Umbilical cord (tissue), 2 donors: ENCODE measurements around the gene FNTB. TPM values are rescaled to one million over a fixed set of nuclear protein-coding genes. Genes with fewer than 3 reads are reported as not detected.

ENCODE experiments used
- DNase-seq: peaks from one replicate; pipeline ENCODE4 v3.0.0-alpha.2; 2015; ENCODE audit warnings: low spot score
- total RNA-seq: library from RNA; depleted of rRNA; stranded (reverse); fragments of >200 nt; gene quantifications from one replicate; pipeline ENCODE4 v1.2.3, GENCODE V29; 2014; ENCODE audit warnings: low replicate concordance; ENCODE audit not compliant: insufficient read depth

Gene FNTB
- total RNA-seq, 1 donor from 2014 or later, result 5.5 TPM

GRCh38 chr14:65052832-65053231 is 66.1 kb downstream of the FNTB start:
- DNase-seq, result no peak

DNA sequence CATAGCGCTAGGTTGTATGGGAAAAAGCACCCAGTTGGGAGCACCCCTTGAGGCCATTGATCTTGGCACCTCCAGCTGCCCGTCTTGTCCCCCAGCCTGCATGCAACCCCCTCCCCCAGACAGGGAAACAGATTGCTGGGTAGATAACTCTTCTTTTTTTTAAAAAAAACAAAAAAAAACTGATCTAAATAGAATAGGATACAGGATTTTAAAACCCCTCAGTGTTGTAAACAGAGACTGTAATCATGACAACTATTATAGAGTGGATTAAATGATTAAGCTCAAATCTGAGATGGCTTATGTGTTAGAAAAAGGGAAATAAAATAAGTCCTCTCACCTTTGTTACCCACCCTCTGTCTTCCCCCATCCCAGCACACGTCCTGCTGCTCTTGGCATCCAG is 66.8 kb downstream of the FNTB start:
- no peak for DNase-seq

GRCh38 chr14:65054471-65055085 is 67.9 kb downstream of the FNTB start:
- DNase-seq, result no peak

- DNase-seq, result no peak
Measured at GRCh38 chr14:65057695-65058094, 71.0 kb downstream of the FNTB start.

GRCh38 chr14:65062096-65063075 is 75.7 kb downstream of the FNTB start:
- DNase-seq, result no peak

DNA sequence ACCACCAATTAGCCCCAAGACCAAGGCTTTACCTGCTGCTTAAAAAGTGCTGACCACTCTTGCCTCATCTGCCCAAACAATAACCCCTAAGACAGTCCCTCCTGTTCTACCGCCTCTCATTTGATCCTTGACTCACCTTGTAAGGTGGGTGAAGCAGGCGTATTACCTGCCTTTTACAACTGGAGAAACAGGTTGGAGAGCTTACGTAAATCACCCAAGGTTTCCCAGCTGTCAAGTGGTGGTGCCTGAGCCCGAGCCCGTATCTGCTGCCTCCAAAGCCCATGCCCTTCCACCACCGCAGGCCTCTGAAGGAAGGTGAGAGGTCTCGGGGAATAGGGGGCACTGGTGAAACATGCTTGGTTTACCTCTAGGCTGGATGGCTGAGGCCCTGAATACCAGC is 79.0 kb downstream of the FNTB start:
- DNase-seq, result peak; percentile 50

- no peak for DNase-seq
Measured at GRCh38 chr14:65069874-65070413, 83.2 kb downstream of the FNTB start.

- peak; percentile 30 for DNase-seq
Measured at GRCh38 chr14:65070471-65070976, 83.8 kb downstream of the FNTB start.

DNA sequence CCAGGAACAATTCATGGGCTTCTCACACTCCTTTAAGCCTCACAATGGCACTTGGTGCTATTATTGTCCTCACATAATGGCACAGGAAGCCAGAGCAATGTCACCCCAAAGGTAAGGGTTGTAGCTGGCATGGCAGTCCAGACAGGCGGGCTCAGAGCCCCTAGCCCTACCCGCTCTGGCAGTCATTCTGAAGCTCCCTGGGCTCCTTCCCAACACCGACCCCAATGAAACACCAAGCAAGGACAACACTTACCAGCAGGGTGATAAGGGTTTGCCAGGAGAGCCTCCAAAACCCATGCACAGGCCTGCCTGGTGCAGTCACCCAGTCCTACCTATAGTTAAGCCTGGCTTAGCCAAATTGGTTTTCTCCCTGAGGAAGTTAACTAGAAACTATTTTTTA is 84.8 kb downstream of the FNTB start:
- DNase-seq, result no peak

DNA sequence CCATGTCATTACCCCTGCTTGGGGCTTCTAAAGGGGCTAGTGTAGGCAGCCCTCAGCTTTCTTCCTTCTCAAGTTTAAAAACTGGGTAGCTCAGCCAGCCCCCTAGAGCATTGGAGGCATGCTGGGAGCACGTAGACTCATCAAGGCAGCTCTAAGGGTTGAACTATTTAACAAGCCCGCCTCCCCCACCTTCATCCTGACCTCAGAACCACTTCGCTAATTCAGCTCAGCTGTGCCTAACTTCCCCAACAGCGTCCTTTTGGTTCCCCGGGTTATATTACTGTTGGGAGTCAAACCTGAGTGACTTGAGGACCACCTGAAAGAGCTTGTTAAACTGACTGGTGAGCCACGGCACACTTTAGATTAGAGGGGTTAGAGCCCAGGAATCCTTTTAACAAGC is 85.6 kb downstream of the FNTB start:
- DNase-seq, result no peak

DNA sequence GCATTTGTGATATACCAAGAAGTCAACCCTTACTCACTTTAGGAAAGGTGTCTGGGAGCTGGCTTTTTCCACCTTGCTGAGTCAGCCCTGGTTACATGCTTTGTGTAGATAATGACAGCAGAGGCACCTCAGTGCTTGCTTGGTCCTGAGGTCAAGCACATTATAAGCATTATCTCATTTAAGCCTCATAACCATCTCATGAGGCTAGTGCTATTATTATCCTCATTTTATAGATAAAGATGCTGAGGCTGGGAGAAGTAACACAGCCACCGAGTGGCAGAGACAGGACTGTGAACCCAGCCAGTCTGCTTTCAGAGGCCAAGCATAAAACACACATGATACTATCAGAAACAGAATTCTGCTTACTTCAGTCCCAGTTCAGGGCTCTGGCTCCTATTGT is 86.2 kb downstream of the FNTB start:
- DNase-seq, result no peak

GRCh38 chr14:65073605-65074201 is 87.0 kb downstream of the FNTB start:
- no peak for DNase-seq

GRCh38 chr14:65074449-65075150 is 87.9 kb downstream of the FNTB start:
- no peak for DNase-seq

- DNase-seq, result no peak
Measured at GRCh38 chr14:65075628-65076325, 89.1 kb downstream of the FNTB start.

DNA sequence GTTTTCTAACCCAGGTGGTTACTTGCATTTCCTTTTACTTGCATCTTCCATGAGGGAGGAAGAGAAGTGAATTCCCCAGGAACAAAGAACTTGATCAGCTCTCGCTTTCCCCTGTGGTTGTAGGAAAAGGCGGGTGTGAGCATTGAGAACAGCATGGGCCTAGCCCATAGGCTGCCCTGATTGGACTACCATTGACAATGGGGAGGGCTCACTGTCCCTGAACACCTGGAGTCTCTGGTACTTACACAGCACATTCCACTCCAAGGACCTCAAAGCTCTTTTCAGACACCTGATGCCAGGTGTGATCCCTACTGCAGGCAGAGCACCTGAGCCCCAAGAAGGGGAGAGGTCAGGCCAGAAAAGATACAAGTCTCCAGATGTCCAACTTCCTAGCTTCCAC is 90.6 kb downstream of the FNTB start:
- no peak for DNase-seq

- peak; percentile 72 for DNase-seq
Measured at GRCh38 chr14:65079201-65079600, 92.5 kb downstream of the FNTB start.

- DNase-seq, result no peak
Measured at GRCh38 chr14:65079768-65080167, 93.1 kb downstream of the FNTB start.

DNA sequence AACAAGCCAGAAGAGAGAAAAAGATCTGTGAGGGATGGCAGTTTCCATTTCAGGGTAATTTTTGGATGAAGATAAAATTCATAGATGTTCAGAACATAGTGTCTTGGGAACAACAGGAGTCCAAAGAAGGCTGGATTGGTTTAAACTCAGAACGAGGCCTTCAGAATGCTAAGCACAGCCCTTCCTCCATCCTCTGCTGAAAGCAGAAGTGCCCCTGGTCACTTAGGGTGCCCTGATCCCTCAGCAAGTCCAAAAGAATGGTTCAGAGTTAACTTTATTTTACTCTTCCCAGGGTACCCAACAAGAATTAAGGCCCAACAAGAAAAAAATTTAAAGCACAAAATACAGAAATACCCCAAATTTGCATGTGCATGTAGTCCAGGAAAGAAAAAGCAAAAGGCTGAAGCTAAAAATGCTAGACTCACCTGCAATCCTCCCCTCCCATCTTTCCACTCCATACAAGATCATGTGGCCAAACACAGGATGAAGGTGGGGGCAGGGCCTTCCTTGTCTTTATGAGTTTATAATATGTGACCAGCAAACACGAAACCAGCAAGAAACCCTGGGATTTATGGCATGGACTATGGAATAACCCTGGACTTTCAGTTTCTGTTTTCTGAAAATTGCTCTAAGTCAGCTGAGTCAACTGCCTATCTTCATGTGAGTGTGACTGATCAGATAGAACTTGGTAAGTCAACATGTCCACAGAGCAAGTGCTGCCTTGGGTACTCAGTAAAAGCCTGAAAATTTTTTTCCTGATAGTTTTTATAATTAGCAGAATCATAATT is 94.5 kb downstream of the FNTB start:
- no peak for DNase-seq

DNA sequence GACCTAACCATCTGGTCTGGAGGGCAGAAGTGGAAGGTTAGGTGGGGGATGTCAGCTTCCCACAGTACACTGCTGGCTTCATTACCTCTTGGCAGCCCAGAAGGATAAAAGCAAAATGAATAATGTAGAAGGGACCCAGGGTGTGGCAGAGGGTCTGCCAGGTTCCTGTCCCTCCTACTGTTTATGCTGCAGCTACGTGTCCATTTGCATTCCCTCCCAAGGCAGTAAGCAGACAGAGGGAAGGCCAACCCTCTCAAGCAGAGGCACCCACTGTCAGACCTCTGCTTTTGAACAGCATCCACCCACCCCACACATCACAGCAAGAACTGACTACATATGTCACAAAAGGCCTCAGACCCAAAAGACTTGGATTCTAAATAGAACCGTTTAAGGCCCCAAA is 96.2 kb downstream of the FNTB start:
- no peak for DNase-seq
